SK-N-SH (cell line): ENCODE results near the gene BDNF. TPM values are rescaled to one million over a fixed set of nuclear protein-coding genes. Genes with fewer than 3 reads are reported as not detected.

Source experiments
- CTCF ChIA-PET: fragments of 300-600, 350-600 bp; formaldehyde crosslinking; extraction: SDS; loops from one replicate; lab custom pipeline; 2021; lab: Yijun Ruan, JAX
- POLR2A ChIA-PET: fragments of 350-600 bp; sonication (Branson Sonifier 250); formaldehyde crosslinking; extraction: SDS; loops from one replicate; lab custom pipeline; 2020; ENCODE audit warnings: antibody characterized with exemption, inconsistent platforms; lab: Yijun Ruan, JAX
- DNase-seq: peaks from one replicate; pipeline ENCODE4 v3.0.0; 2012
- H2AFZ ChIP-seq: fragments of 200-600 bp; sonication (generic); 2 replicates; pipeline ENCODE4 v1.8.1; 2016; ENCODE audit warnings: antibody characterized with exemption, mild to moderate bottlenecking, low read depth
- H3F3A ChIP-seq: fragments of 200-600 bp; sonication (generic); replicated peaks from 2 replicates; pipeline ENCODE3; 2016; ENCODE audit warnings: antibody characterized with exemption, mild to moderate bottlenecking; ENCODE audit not compliant: insufficient read depth
- H3K27ac ChIP-seq, 2 experiments: fragments of 200-500 bp in 1 of 2; fragments of 200-600 bp in 1 of 2; sonication (Bioruptor generic) in 1 of 2; sonication (generic), shearing (Covaris generic) in 1 of 2; 2 replicates each; pipeline versions ENCODE4 v1.5.1 to v1.6.1; 2014 to 2016; ENCODE audit warnings: low read depth in 2 of 2, inconsistent platforms in 1 of 2, low read length in 1 of 2, mild to moderate bottlenecking in 1 of 2, mixed read lengths in 1 of 2
- H3K27me3 ChIP-seq: fragments of 200-600 bp; sonication (generic), shearing (Covaris generic); 2 replicates; pipeline ENCODE4 v1.6.1; 2016; ENCODE audit warnings: mixed run types; ENCODE audit not compliant: insufficient read depth
- H3K36me3 ChIP-seq, 2 experiments: fragments of 200-500 bp in 1 of 2; fragments of 200-600 bp in 1 of 2; sonication (Bioruptor generic) in 1 of 2; sonication (generic) in 1 of 2; replicated peaks in 1 of 2; 2 replicates each; pipeline versions ENCODE3 to v1.5.1; 2014 to 2016; ENCODE audit warnings: low read length in 1 of 2, mild to moderate bottlenecking in 1 of 2; ENCODE audit not compliant: insufficient read depth in 2 of 2, control insufficient read depth in 1 of 2
- H3K4me1 ChIP-seq, 2 experiments: fragments of 200-500 bp in 1 of 2; fragments of 200-600 bp in 1 of 2; sonication (Bioruptor generic) in 1 of 2; sonication (generic), shearing (Covaris generic) in 1 of 2; 2 replicates each; pipeline versions ENCODE4 v1.5.1 to v1.6.1; 2014 to 2016; ENCODE audit warnings: low read depth in 1 of 2, low read length in 1 of 2, mixed run types in 1 of 2; ENCODE audit not compliant: insufficient read depth in 2 of 2, control insufficient read depth in 1 of 2
- H3K4me2 ChIP-seq: fragments of 200-600 bp; sonication (generic), shearing (Covaris generic); 2 replicates; pipeline ENCODE4 v1.6.1; 2017; ENCODE audit warnings: mixed run types
- H3K4me3 ChIP-seq, 2 experiments: fragments of 200-500 bp in 1 of 2; fragments of 200-600 bp in 1 of 2; sonication (Bioruptor generic) in 1 of 2; sonication (generic), shearing (Covaris generic) in 1 of 2; 2 replicates each; pipeline versions ENCODE4 v1.5.1 to v1.8.1; 2014 to 2016; ENCODE audit warnings: low read depth in 2 of 2, inconsistent platforms in 1 of 2, low read length in 1 of 2, mild to moderate bottlenecking in 1 of 2, mixed read lengths in 1 of 2, moderate library complexity in 1 of 2
- H3K79me2 ChIP-seq: fragments of 200-600 bp; sonication (generic); 2 replicates; pipeline ENCODE4 v1.8.1; 2017; ENCODE audit warnings: mild to moderate bottlenecking; ENCODE audit not compliant: insufficient read depth
- H3K9ac ChIP-seq: fragments of 200-600 bp; sonication (generic); 2 replicates; pipeline ENCODE4 v1.6.1; 2017; ENCODE audit warnings: mixed run types
- H3K9me2 ChIP-seq: fragments of 200-600 bp; sonication (generic); 2 replicates; pipeline ENCODE4 v1.6.1; 2017; ENCODE audit warnings: mixed run types
- H3K9me3 ChIP-seq: fragments of 200-600 bp; sonication (generic); 2 replicates; pipeline ENCODE4 v1.6.1; 2017; ENCODE audit warnings: mixed run types, mild to moderate bottlenecking, moderate library complexity
- H4K20me1 ChIP-seq: fragments of 200-600 bp; sonication (generic); 2 replicates; pipeline ENCODE4 v1.6.1; 2017; ENCODE audit warnings: mild to moderate bottlenecking, mixed run types; ENCODE audit not compliant: insufficient read depth
- EZH2phosphoT487 ChIP-seq: fragments of 200-600 bp; sonication (generic); IDR thresholded peaks from 2 replicates; pipeline ENCODE4 v1.6.1; 2017; ENCODE audit warnings: low read depth, mixed run types, mild to moderate bottlenecking, antibody characterized with exemption, moderate library complexity, borderline replicate concordance
- FOSL2 ChIP-seq: IDR thresholded peaks from 2 replicates; pipeline ENCODE4 v1.4.0; 2012; ENCODE audit warnings: low read depth, mild to moderate bottlenecking, moderate library complexity, borderline replicate concordance
- MXI1 ChIP-seq: IDR thresholded peaks from 2 replicates; pipeline ENCODE4 v1.6.1; 2012; ENCODE audit warnings: mild to moderate bottlenecking, low read depth, low read length, improper control_type of control experiment
- POLR2AphosphoS5 ChIP-seq: IDR thresholded peaks from 2 replicates; pipeline ENCODE4 v1.6.1; 2012; ENCODE audit warnings: low read depth, low read length
- RAD21 ChIP-seq: IDR thresholded peaks from 2 replicates; pipeline ENCODE4 v1.6.1; 2012; ENCODE audit warnings: mild to moderate bottlenecking, low read length
- REST ChIP-seq: IDR thresholded peaks from 2 replicates; pipeline ENCODE4 v1.6.1; 2012; ENCODE audit warnings: mild to moderate bottlenecking, low read depth, low read length, moderate library complexity
- RXRA ChIP-seq: IDR thresholded peaks from 2 replicates; pipeline ENCODE4 v1.4.0; 2012; ENCODE audit warnings: low read depth, mild to moderate bottlenecking, borderline replicate concordance
- SMC3 ChIP-seq: IDR thresholded peaks from 2 replicates; pipeline ENCODE4 v1.6.1; 2012; ENCODE audit warnings: low read depth, low read length, improper control_type of control experiment
- TAF1 ChIP-seq: IDR thresholded peaks from 2 replicates; pipeline ENCODE4 v1.6.1; 2012; ENCODE audit warnings: low read depth, mild to moderate bottlenecking, low read length, moderate library complexity, borderline replicate concordance
- TEAD4 ChIP-seq: IDR thresholded peaks from 2 replicates; pipeline ENCODE4 v1.4.0; 2012; ENCODE audit warnings: mild to moderate bottlenecking, borderline replicate concordance; ENCODE audit not compliant: insufficient read depth
- WGBS: methylation state at CpG from one replicate; pipeline ENCODE4 v1.1.6; 2017; ENCODE audit warnings: low lambda C conversion rate; 5-methylcytosine and 5-hydroxymethylcytosine counted together
- polyA plus RNA-seq, 3 experiments: library from polyadenylated mRNA; depleted of rRNA; stranded (reverse); fragments of >200 nt; gene quantifications; 2 replicates each; pipeline ENCODE4 v1.2.3, GENCODE V29; 2012
- TF ChIP-seq, protein P1 (sequence below): IDR thresholded peaks from 2 replicates; pipeline ENCODE4 v1.4.0; 2012; ENCODE audit warnings: low read depth
- TF ChIP-seq, protein P2 (sequence below): fragments of 150-350 bp; IDR thresholded peaks from 2 replicates; pipeline ENCODE4 v1.6.1; 2016; ENCODE audit warnings: mild to moderate bottlenecking, low read depth, low read length
- TF ChIP-seq, protein P3 (sequence below): IDR thresholded peaks from 2 replicates; pipeline ENCODE4 v1.4.0; 2012; ENCODE audit warnings: low read depth, borderline replicate concordance

Gene BDNF
- polyA plus RNA-seq, 1 of the 3 experiments (the other 2 are of a cell fraction): 21.3 TPM

DNA sequence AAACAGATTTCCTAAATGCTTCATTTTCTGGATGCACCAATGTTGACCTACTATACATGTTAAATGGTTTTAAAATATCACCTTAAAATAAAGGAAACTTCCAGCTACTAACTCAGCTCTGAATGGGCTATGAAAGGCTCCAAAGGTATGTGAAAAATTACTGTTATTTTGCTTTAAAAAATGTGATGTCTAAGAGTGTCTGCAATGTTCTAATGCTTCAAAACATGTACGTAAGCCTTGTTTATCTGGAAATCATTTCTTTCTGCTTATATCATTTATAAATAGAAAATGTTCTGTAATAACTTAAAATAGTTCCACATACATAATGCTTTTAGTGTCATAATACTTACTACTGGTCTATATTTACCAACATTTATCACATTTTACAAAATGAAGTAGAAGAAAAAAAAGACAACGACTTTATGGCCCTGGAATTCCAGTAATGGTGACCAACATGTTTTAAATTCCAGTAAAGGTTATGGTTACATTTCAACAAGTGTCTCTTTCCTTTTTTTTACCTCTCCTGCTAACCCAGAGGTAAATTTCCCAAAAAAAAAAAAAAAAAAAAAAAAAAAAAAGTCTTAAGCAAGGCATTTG lies 2.5 kb downstream of the BDNF start (continued):
- no peak for TF ChIP-seq REST
- no peak; the same call in 1 of the 2 replicates for TF ChIP-seq TEAD4
- TF ChIP-seq POLR2AphosphoS5: no peak
- TF ChIP-seq RXRA: no peak
- no peak for TF ChIP-seq EZH2phosphoT487
- no peak for TF ChIP-seq RAD21

- 89% methylated on average over 8 of the region's 8 CpGs for WGBS
- Histone ChIP-seq H3K4me3 (peak overlapping the region in 1 of 2 experiments; percentile 92; a peak in 2 of 4 replicates), H2AFZ (no peak overlapping the region), H3K9me3 (no peaks in the 10 kb centered on the region), H3K4me1 (peaks cover 6 to 21% of the 10 kb centered on the region in 2 experiments; a peak in 2 of 4 replicates), H3K27me3 (no peaks in the 10 kb centered on the region), H3K27ac (0 out of 4 replicates have a peak overlapping the region, but pooled peaks of 1 of the 2 experiments have one; percentile 9), H3K9ac (peak overlapping the region; percentile 75), H3K79me2 (peaks cover 85% of the 10 kb centered on the region), H3K4me2 (peak overlapping the region; percentile 92), H3K9me2 (no peaks in the 10 kb centered on the region), H3K36me3 (peaks cover 0 to 19% of the 10 kb centered on the region in 2 experiments), H3F3A (peaks cover 11% of the 10 kb centered on the region), H4K20me1 (peaks cover 64% of the 10 kb centered on the region)
- no peak for TF ChIP-seq TAF1
- TF ChIP-seq, protein P1, sequence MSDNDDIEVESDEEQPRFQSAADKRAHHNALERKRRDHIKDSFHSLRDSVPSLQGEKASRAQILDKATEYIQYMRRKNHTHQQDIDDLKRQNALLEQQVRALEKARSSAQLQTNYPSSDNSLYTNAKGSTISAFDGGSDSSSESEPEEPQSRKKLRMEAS: no peak
- no peak for TF ChIP-seq TEAD4
- TF ChIP-seq, protein P2, sequence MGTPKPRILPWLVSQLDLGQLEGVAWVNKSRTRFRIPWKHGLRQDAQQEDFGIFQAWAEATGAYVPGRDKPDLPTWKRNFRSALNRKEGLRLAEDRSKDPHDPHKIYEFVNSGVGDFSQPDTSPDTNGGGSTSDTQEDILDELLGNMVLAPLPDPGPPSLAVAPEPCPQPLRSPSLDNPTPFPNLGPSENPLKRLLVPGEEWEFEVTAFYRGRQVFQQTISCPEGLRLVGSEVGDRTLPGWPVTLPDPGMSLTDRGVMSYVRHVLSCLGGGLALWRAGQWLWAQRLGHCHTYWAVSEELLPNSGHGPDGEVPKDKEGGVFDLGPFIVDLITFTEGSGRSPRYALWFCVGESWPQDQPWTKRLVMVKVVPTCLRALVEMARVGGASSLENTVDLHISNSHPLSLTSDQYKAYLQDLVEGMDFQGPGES: no peak
- TF ChIP-seq RXRA: no peak
- no peak for TF ChIP-seq MXI1
- TF ChIP-seq SMC3: no peak
- TF ChIP-seq, protein P3, sequence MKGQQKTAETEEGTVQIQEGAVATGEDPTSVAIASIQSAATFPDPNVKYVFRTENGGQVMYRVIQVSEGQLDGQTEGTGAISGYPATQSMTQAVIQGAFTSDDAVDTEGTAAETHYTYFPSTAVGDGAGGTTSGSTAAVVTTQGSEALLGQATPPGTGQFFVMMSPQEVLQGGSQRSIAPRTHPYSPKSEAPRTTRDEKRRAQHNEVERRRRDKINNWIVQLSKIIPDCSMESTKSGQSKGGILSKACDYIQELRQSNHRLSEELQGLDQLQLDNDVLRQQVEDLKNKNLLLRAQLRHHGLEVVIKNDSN: no peak
- TF ChIP-seq FOSL2: no peak
- no peak for DNase-seq
- ChIA-PET CTCF (interaction anchor here (0.5 to 3.5 kb wide), 7 partner anchors 9 to 1000 kb away, joined by 3 to 19 read pairs (median 4); no protein-coding TSS in a partner anchor), POLR2A (no interaction called here)
Observed at GRCh38 chr11:27696961-27697360, 3.3 kb downstream of the BDNF start.
